Osteocyte (in vitro differentiated cells): ENCODE measurements around the gene TRIM2. TPM values are rescaled to one million over a fixed set of nuclear protein-coding genes. Genes with fewer than 3 reads are reported as not detected.

Experiments
- DNase-seq: peaks from one replicate; pipeline ENCODE4 v3.0.0; 2021; ENCODE audit warnings: mixed read lengths; ENCODE audit not compliant: unreplicated experiment; ENCODE audit errors: extremely low spot score
- H3K27ac Mint-ChIP-seq: one replicate; pipeline ENCODE4 v1.8.0; 2021; ENCODE audit warnings: mild to moderate bottlenecking, mixed read lengths; ENCODE audit not compliant: unreplicated experiment
- H3K27me3 Mint-ChIP-seq: one replicate; pipeline ENCODE4 v1.8.0; 2021; ENCODE audit warnings: mixed read lengths; ENCODE audit not compliant: unreplicated experiment
- H3K36me3 Mint-ChIP-seq: one replicate; pipeline ENCODE4 v1.8.0; 2021; ENCODE audit warnings: mixed read lengths; ENCODE audit not compliant: unreplicated experiment
- H3K4me1 Mint-ChIP-seq: one replicate; pipeline ENCODE4 v1.8.0; 2021; ENCODE audit warnings: mixed read lengths; ENCODE audit not compliant: unreplicated experiment
- H3K4me3 Mint-ChIP-seq: one replicate; pipeline ENCODE4 v1.8.0; 2021; ENCODE audit warnings: mild to moderate bottlenecking, moderate library complexity, mixed read lengths; ENCODE audit not compliant: unreplicated experiment
- H3K9me3 Mint-ChIP-seq: one replicate; pipeline ENCODE4 v1.8.0; 2021; ENCODE audit warnings: mixed read lengths; ENCODE audit not compliant: unreplicated experiment
- total RNA-seq: library from RNA; stranded (reverse); gene quantifications from 2 replicates; pipeline ENCODE4 v1.2.1, GENCODE V29; 2021
- TF ChIP-seq, protein P1 (sequence below): fragments of 200-600 bp; sonication (generic); IDR thresholded peaks from 2 replicates; pipeline ENCODE4 v1.5.0; 2021; ENCODE audit warnings: antibody characterized with exemption, mild to moderate bottlenecking, moderate library complexity

The TRIM2 gene
- total RNA-seq, 1 donor from 2014 or later: 34.0 TPM

DNA sequence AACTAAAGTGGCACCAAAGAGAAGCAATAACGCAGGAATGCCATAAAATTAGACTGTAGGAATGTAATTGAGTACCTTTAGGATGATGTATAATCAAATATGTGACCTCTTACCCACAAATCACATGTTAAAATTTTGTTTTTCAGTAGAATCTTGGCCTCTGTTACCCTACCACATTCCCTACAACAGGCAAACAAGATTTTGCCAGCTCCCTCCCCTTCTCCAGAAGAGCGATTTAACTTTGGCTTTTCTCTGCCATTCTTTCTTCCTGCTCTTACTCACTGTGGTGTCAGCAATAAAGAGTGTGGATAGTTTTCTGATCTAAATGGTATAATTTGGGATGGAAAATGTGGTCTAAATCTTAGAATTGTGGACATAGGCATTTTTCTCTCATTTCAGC lies 57.2 kb downstream of the TRIM2 start:
- H3K9me3 Mint-ChIP-seq: peaks cover 3% of the 10 kb centered on the region
- H3K36me3 Mint-ChIP-seq: peaks cover 6% of the 10 kb centered on the region
- DNase-seq: no peak
- no peak overlapping the region for H3K4me3 Mint-ChIP-seq
- H3K4me1 Mint-ChIP-seq: peaks cover 10% of the 10 kb centered on the region
- no peak overlapping the region for H3K27ac Mint-ChIP-seq
- TF ChIP-seq, protein P1, sequence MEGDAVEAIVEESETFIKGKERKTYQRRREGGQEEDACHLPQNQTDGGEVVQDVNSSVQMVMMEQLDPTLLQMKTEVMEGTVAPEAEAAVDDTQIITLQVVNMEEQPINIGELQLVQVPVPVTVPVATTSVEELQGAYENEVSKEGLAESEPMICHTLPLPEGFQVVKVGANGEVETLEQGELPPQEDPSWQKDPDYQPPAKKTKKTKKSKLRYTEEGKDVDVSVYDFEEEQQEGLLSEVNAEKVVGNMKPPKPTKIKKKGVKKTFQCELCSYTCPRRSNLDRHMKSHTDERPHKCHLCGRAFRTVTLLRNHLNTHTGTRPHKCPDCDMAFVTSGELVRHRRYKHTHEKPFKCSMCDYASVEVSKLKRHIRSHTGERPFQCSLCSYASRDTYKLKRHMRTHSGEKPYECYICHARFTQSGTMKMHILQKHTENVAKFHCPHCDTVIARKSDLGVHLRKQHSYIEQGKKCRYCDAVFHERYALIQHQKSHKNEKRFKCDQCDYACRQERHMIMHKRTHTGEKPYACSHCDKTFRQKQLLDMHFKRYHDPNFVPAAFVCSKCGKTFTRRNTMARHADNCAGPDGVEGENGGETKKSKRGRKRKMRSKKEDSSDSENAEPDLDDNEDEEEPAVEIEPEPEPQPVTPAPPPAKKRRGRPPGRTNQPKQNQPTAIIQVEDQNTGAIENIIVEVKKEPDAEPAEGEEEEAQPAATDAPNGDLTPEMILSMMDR: no peak
- H3K27me3 Mint-ChIP-seq: no peaks in the 10 kb centered on the region

DNA sequence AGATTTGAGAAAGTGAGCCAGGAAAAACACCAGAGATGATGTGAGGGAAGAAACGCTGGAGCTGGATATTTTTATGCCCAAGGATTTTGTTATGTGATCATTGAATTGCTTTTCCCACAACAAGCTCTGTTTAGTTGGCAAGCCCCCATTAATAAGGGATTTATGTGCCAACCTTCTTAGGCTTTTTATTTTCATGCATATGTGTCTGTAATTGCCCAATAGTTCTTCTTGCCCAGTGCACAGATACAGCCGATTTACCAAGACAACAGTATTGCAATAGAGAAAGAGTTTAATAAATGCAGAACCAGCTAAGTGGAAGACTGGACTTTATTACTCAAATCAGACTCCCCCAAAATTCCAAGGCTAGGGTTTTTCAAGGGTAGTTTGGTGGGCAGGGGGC lies 57.7 kb downstream of the TRIM2 start:
- TF ChIP-seq, protein P1: no peak

DNA sequence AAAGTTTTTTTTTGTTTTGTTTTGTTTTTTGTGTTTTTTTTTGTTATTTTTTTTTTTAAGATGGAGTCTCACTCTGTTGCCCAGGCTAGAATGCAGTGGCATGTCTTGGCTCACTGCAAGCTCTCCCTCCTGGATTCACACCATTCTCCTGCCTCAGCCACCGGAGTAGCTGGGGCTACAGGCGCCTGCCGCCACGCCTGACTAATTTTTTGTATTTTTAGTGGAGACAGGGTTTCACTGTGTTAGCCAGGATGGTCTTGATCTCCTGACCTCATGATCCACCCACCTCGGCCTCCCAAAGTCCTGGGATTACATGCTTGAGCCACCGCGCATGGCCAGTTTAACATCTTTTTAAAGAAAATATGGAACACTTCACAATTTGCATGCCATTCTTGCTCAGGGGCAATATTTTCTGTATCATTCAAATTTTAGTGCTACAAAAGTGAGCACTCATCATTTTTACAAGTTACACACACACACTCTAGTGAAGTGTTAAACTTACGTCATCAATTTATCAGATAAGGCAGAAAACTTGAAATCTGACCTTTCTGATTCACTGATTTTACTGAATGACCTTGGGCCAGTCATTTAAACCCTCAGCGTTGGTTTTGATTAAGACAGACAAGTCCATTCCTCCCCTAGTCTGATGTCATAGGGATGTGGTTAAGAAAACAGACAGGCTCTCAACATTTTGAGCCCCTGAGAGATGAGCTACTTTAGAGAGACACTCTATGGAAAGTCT lies 61.2 kb downstream of the TRIM2 start:
- TF ChIP-seq, protein P1: no peak
- peaks cover 36% of the 10 kb centered on the region for H3K4me1 Mint-ChIP-seq

More for the DNA sequence above, 57.7 kb downstream of the TRIM2 start:
- H3K27me3 Mint-ChIP-seq: no peaks in the 10 kb centered on the region
- H3K36me3 Mint-ChIP-seq: peaks cover 6% of the 10 kb centered on the region
- peaks cover 3% of the 10 kb centered on the region for H3K9me3 Mint-ChIP-seq
- DNase-seq: no peak
- H3K4me1 Mint-ChIP-seq: peaks cover 14% of the 10 kb centered on the region
- no peak overlapping the region for H3K27ac Mint-ChIP-seq
- no peak overlapping the region for H3K4me3 Mint-ChIP-seq

DNA sequence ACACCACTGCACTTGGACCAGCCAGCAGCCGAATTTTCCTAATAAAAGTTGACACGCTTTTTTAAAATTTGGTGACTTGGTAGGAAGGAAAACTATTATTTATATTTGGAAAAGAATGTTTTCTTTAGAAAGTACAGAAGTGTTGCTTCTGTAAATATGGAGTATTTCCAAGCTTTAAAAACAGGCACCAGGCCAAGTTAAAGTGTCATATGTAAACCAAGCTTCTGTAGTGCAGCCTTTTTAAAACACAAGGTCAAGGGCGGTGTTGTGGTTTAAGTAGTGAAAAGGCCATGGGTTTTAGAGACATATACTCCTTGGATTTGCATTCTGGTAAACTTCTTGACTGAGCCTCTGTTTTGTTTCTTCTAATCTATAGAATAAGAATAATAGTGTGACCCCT lies 62.7 kb downstream of the TRIM2 start:
- Mint-ChIP-seq H3K36me3 (peaks cover 5% of the 10 kb centered on the region), H3K27me3 (no peaks in the 10 kb centered on the region), H3K4me3 (no peak overlapping the region), H3K4me1 (peaks cover 34% of the 10 kb centered on the region), H3K27ac (peak overlapping the region; percentile 47), H3K9me3 (peaks cover 3% of the 10 kb centered on the region)
- no peak for DNase-seq
- TF ChIP-seq, protein P1: no peak

More for the DNA sequence above, 61.2 kb downstream of the TRIM2 start:
- no peak for DNase-seq
- peaks cover 3% of the 10 kb centered on the region for H3K9me3 Mint-ChIP-seq
- no peaks in the 10 kb centered on the region for H3K27me3 Mint-ChIP-seq
- H3K36me3 Mint-ChIP-seq: peaks cover 6% of the 10 kb centered on the region
- no peak overlapping the region for H3K27ac Mint-ChIP-seq
- H3K4me3 Mint-ChIP-seq: no peak overlapping the region

DNA sequence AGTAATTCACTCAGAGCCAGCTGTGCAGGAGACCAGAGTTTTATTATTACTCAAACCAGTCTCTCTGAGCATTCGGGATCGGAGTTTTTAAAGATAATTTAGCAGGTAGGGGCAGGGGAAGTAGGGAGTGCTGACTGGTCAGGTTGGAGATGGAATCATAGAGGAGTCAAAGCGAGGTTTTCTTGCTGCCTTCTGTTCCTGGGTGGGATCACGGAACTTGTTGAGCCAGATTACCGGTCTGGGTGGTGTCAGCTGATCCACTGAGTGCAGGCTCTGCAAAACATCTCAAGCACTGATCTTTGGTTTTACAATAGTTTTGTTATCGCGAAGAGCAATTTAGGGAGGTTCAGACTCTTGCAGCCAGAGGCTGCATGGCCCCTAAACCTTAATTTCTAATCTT lies 63.6 kb downstream of the TRIM2 start:
- Mint-ChIP-seq H3K9me3 (peaks cover 3% of the 10 kb centered on the region), H3K4me3 (no peak overlapping the region), H3K27ac (no peak overlapping the region), H3K4me1 (peaks cover 34% of the 10 kb centered on the region), H3K36me3 (peaks cover 4% of the 10 kb centered on the region), H3K27me3 (no peaks in the 10 kb centered on the region)
- TF ChIP-seq, protein P1: no peak
- DNase-seq: no peak
